Ovary (tissue), 9 donors: ENCODE data around the gene MOGAT1. TPM values are rescaled to one million over a fixed set of nuclear protein-coding genes. Genes with fewer than 3 reads are reported as not detected.

ENCODE experiments used
- DNase-seq, 5 donors: peaks; one replicate each; pipeline ENCODE4 v3.0.0-alpha.2; 2019 to 2020
- H3K27ac ChIP-seq, 2 donors: fragments of 200-600 bp; one replicate each; pipeline versions ENCODE4 v1.5.1 to v1.8.0; 2019 to 2022
- H3K27me3 ChIP-seq: fragments of 200-600 bp; one replicate; pipeline ENCODE4 v1.8.0; 2022
- H3K36me3 ChIP-seq: fragments of 200-600 bp; sonication (generic); one replicate; pipeline ENCODE4 v1.5.1; 2019
- H3K4me1 ChIP-seq: one replicate; pipeline ENCODE4 v1.8.1; 2013; ENCODE audit warnings: mild to moderate bottlenecking, moderate library complexity; ENCODE audit not compliant: insufficient read depth
- H3K4me3 ChIP-seq: fragments of 200-600 bp; sonication (generic); one replicate; pipeline ENCODE4 v1.5.1; 2017
- H3K9me3 ChIP-seq, 2 donors: fragments of 200-600 bp in 1 of 2; sonication (generic) in 1 of 2; one replicate each; pipeline versions ENCODE4 v1.5.1 to v1.8.1; 2013 to 2019; ENCODE audit warnings: mild to moderate bottlenecking in 1 of 2, moderate library complexity in 1 of 2
- CTCF ChIP-seq, 3 donors: fragments of 450-650 bp in 2 of 3; fragments of 200-600 bp in 1 of 3; IDR thresholded peaks; one replicate each; pipeline versions ENCODE4 v1.5.1 to v1.8.0; 2016 to 2022; ENCODE audit warnings: antibody characterized with exemption in 3 of 3, mild to moderate bottlenecking in 1 of 3
- EP300 ChIP-seq: sonication (generic); formaldehyde crosslinking; IDR thresholded peaks from one replicate; pipeline ENCODE4 v1.6.1; 2017; ENCODE audit warnings: antibody characterized with exemption
- POLR2A ChIP-seq: fragments of 450-650 bp; IDR thresholded peaks from one replicate; pipeline ENCODE4 v1.6.1; 2017; ENCODE audit warnings: antibody characterized with exemption, mild to moderate bottlenecking, moderate library complexity
- WGBS, 3 donors: extraction: QIAGEN DNeasy Blood & Tissue Kit in 1 of 3; methylation state at CpG; one replicate each; pipeline versions ENCODE4 v1.1.5 to v1.1.7; 2013 to 2017; 5-methylcytosine and 5-hydroxymethylcytosine counted together
- intact Hi-C, 4 donors: fragments of 100-400 bp; cut with DNase I; formaldehyde crosslinking; loops; one replicate each; pipeline versions ENCODE4 v1.11.0 to v1.15.1; 2022 to 2023
- polyA plus RNA-seq, 2 donors: library from polyadenylated mRNA; stranded (reverse); fragments of 200-250 nt in 1 of 2; fragments of 350-450 nt in 1 of 2; fragmentation: Illumina TruSeq in 1 of 2; extraction: RNeasy Lipid Tissue Mini Kit (QIAGEN cat#74804) in 1 of 2; gene quantifications; one replicate each; pipeline ENCODE4 v1.2.3, GENCODE V29; 2013 to 2014
- total RNA-seq, 7 donors: library from RNA; depleted of rRNA in 2 of 7; stranded (reverse); fragments of >200 nt in 2 of 7; fragmentation: NEBNext Ultra II Directional in 3 of 7; extraction: Animal tissue kit (Norgen Biotek cat#: 25700) in 3 of 7; gene quantifications; one replicate each; pipeline versions ENCODE4 v1.1.0 to v1.2.4, GENCODE V29; 2016 to 2023
- donor health status: DM: no; HTN: no; CAD: no; lungs with moderate emphysema.
- donor health status: DM: no; HTN: no; CAD: no.
- donor health status: Bipolar disorder and iron deficiency.
- donor health status: DM: yes; HTN: yes; CAD: no.
- donor health status: DM: no; HTN: no; CAD: no.
- donor health status: DM: yes; HTN: yes; CAD: no.

The MOGAT1 gene
- total and polyA plus RNA-seq, 9 donors = not detected

GRCh38 chr2:222668494-222669154 lies 2.8 kb upstream of the MOGAT1 start:
- intact Hi-C loops = no loop called here

GRCh38 chr2:222669353-222669752 lies 2.1 kb upstream of the MOGAT1 start:
- Histone ChIP-seq H3K4me3 (no peak overlapping the region), H3K4me1 (peaks cover 7% of the 10 kb centered on the region), H3K36me3 (no peaks in the 10 kb centered on the region), H3K27me3 (no peaks in the 10 kb centered on the region), H3K9me3 (no peaks in the 10 kb centered on the region), H3K27ac (no peak overlapping the region)
- TF ChIP-seq CTCF (IDR thresholded peaks at IDR 0.05) = no peak
- TF ChIP-seq POLR2A = no peak
- TF ChIP-seq EP300 = no peak
- 58 to 71% (median 62%) methylated on average over 4 of the region's 4 CpGs for WGBS, 3 donors
- intact Hi-C loops = no loop called here
- DNase-seq = no peak

More at GRCh38 chr2:222668494-222669154, 2.8 kb upstream of the MOGAT1 start:
- WGBS, 3 donors = 94 to 98% (median 97%) methylated on average over 3 of the region's 3 CpGs
- Histone ChIP-seq H3K27ac (no peak overlapping the region), H3K36me3 (no peaks in the 10 kb centered on the region), H3K4me1 (peaks cover 7% of the 10 kb centered on the region), H3K4me3 (no peak overlapping the region), H3K27me3 (no peaks in the 10 kb centered on the region), H3K9me3 (no peaks in the 10 kb centered on the region)
- DNase-seq = no peak
- TF ChIP-seq POLR2A (no peak), EP300 (no peak), CTCF (IDR thresholded peaks at IDR 0.05) (no peak)

GRCh38 chr2:222670191-222671038 lies 1.0 kb upstream of the MOGAT1 start:
- intact Hi-C loops = no loop called here
- Histone ChIP-seq H3K27me3 (no peaks in the 10 kb centered on the region), H3K9me3 (no peaks in the 10 kb centered on the region), H3K4me3 (no peak overlapping the region), H3K36me3 (no peaks in the 10 kb centered on the region), H3K4me1 (peaks cover 7% of the 10 kb centered on the region), H3K27ac (no peak overlapping the region)
- 69 to 79% (median 74%) methylated on average over 9 of the region's 9 CpGs for WGBS, 3 donors
- no peak for DNase-seq
- TF ChIP-seq POLR2A = no peak
- no peak for TF ChIP-seq CTCF (IDR thresholded peaks at IDR 0.05)
- no peak for TF ChIP-seq EP300

- no peak for DNase-seq
- intact Hi-C loops = no loop called here
- TF ChIP-seq EP300 (no peak), POLR2A (no peak), CTCF (IDR thresholded peaks at IDR 0.05) (no peak)
- no peaks in the 10 kb centered on the region for H3K27me3 ChIP-seq
- H3K27ac ChIP-seq = no peak overlapping the region
- 18 to 28% (median 18%) methylated on average over 10 of the region's 10 CpGs for WGBS, 3 donors
- no peaks in the 10 kb centered on the region for H3K36me3 ChIP-seq
- peak overlapping the region; percentile 19 for H3K4me3 ChIP-seq
- no peaks in the 10 kb centered on the region for H3K9me3 ChIP-seq
- H3K4me1 ChIP-seq = peaks cover 7% of the 10 kb centered on the region
Measured at GRCh38 chr2:222672068-222672401, 577 bp downstream of the MOGAT1 start.
